ENCODE results near the gene RCE1. TPM values are rescaled to one million over a fixed set of nuclear protein-coding genes. Genes with fewer than 3 reads are reported as not detected.

The RCE1 gene
- total RNA-seq, 2 experiments from 2014 or later: 22.5 to 24.4 TPM

GRCh38 chr11:66853242-66854229 lies 10.3 kb downstream of the RCE1 start:
- intact Hi-C loops (cut with micrococcal nuclease): no loop called here
- peaks cover 12% of the 10 kb centered on the region for H3K4me1 Mint-ChIP-seq (ENCODE audit: low read depth)
- no peaks in the 10 kb centered on the region for H3K36me3 Mint-ChIP-seq
- H3K9me3 Mint-ChIP-seq: no peaks in the 10 kb centered on the region
- no peak overlapping the region for H3K27ac Mint-ChIP-seq
- no peak overlapping the region for H3K4me3 Mint-ChIP-seq
- POLR2A ChIA-PET: interaction anchor here (3.5 kb wide), 1 partner anchor 11 kb away, joined by 59 read pairs; the partner anchor contains the start of gene RCE1
- CTCF ChIA-PET: interaction anchor here (1.2 kb wide), 1 partner anchor 19 kb away, joined by 3 read pairs; no protein-coding TSS in a partner anchor
- no peak for DNase-seq
- H3K27me3 Mint-ChIP-seq: no peaks in the 10 kb centered on the region

- intact Hi-C loops (cut with micrococcal nuclease): no loop called here
- Mint-ChIP-seq H3K27ac (no peak overlapping the region), H3K27me3 (no peaks in the 10 kb centered on the region), H3K36me3 (no peaks in the 10 kb centered on the region), H3K4me3 (no peak overlapping the region), H3K4me1 (ENCODE audit: low read depth) (peaks cover 12% of the 10 kb centered on the region), H3K9me3 (no peaks in the 10 kb centered on the region)
- ChIA-PET POLR2A (interaction anchor here (3.5 kb wide), 1 partner anchor 11 kb away, joined by 59 read pairs; the partner anchor contains the start of gene RCE1), CTCF (no interaction called here)
- DNase-seq: no peak
These were observed 11.0 kb downstream of the RCE1 start for GRCh38 chr11:66854231-66854661.

- no peaks in the 10 kb centered on the region for H3K9me3 Mint-ChIP-seq
- no peak overlapping the region for H3K27ac Mint-ChIP-seq
- peak overlapping the region; percentile 77 for H3K4me3 Mint-ChIP-seq
- intact Hi-C loops (cut with micrococcal nuclease): no loop called here
- ChIA-PET POLR2A (interaction anchor here (3.5 kb wide), 1 partner anchor 12 kb away, joined by 59 read pairs; the partner anchor contains the start of gene RCE1), CTCF (no interaction called here)
- no peaks in the 10 kb centered on the region for H3K36me3 Mint-ChIP-seq
- no peak for DNase-seq
- peaks cover 12% of the 10 kb centered on the region for H3K4me1 Mint-ChIP-seq (ENCODE audit: low read depth)
- no peaks in the 10 kb centered on the region for H3K27me3 Mint-ChIP-seq
These were observed 11.5 kb downstream of the RCE1 start for GRCh38 chr11:66854729-66855211.

- Mint-ChIP-seq H3K27ac (peak overlapping the region; percentile 75), H3K36me3 (no peaks in the 10 kb centered on the region), H3K9me3 (no peaks in the 10 kb centered on the region), H3K27me3 (no peaks in the 10 kb centered on the region), H3K4me3 (peak overlapping the region; percentile 88), H3K4me1 (ENCODE audit: low read depth) (peaks cover 12% of the 10 kb centered on the region)
- CTCF ChIA-PET: interaction anchor here (0.7 to 1.6 kb wide), 6 partner anchors 12 to 178 kb away, joined by 3 to 7 read pairs (median 4); partner anchors contain the start of gene RBM4B
- DNase-seq: peak; percentile 93
- intact Hi-C loops (cut with micrococcal nuclease): loop anchor here (1.0 kb wide), 1 partner anchor 13 kb away; the partner anchor contains the start of gene RCE1
- POLR2A ChIA-PET: interaction anchor here (0.6 to 3.5 kb wide), 6 partner anchors 10 to 457 kb away, joined by 3 to 59 read pairs (median 3); partner anchors contain the start of genes RCE1 and ZDHHC24
These were observed 12.6 kb downstream of the RCE1 start for GRCh38 chr11:66855574-66856495.

- Mint-ChIP-seq H3K36me3 (no peaks in the 10 kb centered on the region), H3K4me3 (peak within 1 kb of the TSS; percentile 88), H3K4me1 (ENCODE audit: low read depth) (peaks cover 9% of the 10 kb centered on the region), H3K27ac (peak within 1 kb of the TSS; percentile 82), H3K27me3 (no peaks in the 10 kb centered on the region), H3K9me3 (no peaks in the 10 kb centered on the region)
- intact Hi-C loops (cut with micrococcal nuclease): loop anchor here (1.0 kb wide), 1 partner anchor 13 kb away; the partner anchor contains the start of gene RCE1
- no peak for DNase-seq
- CTCF ChIA-PET: interaction anchor here (0.7 to 1.6 kb wide), 6 partner anchors 10 to 179 kb away, joined by 3 to 7 read pairs (median 4); partner anchors contain the start of gene RBM4B
- POLR2A ChIA-PET: interaction anchor here (0.6 to 3.5 kb wide), 6 partner anchors 11 to 456 kb away, joined by 3 to 59 read pairs (median 3); partner anchors contain the start of genes RCE1 and ZDHHC24
These were observed 13.4 kb downstream of the RCE1 start, which contains the start of gene LRFN4 for GRCh38 chr11:66856496-66857233. LRFN4 (plus strand) TSS chr11:66857064; CDS start chr11:66857745, 681 bp downstream.

- no peak for DNase-seq
- intact Hi-C loops (cut with micrococcal nuclease): no loop called here
- Mint-ChIP-seq H3K36me3 (no peaks in the 10 kb centered on the region), H3K4me1 (ENCODE audit: low read depth) (peaks cover 4% of the 10 kb centered on the region), H3K9me3 (no peaks in the 10 kb centered on the region), H3K27ac (peak overlapping the region; percentile 69), H3K27me3 (no peaks in the 10 kb centered on the region), H3K4me3 (peak overlapping the region; percentile 74)
- ChIA-PET CTCF (interaction anchor here (1.2 kb wide), 1 partner anchor 10 kb away, joined by 3 read pairs; no protein-coding TSS in a partner anchor), POLR2A (interaction anchor here (1.0 kb wide), 1 partner anchor 14 kb away, joined by 3 read pairs; the partner anchor contains the start of gene RCE1)
These were observed 14.1 kb downstream of the RCE1 start for GRCh38 chr11:66857234-66857926.

- intact Hi-C loops (cut with micrococcal nuclease): no loop called here
- DNase-seq: no peak
- Mint-ChIP-seq H3K27ac (no peak overlapping the region), H3K4me1 (ENCODE audit: low read depth) (peaks cover 4% of the 10 kb centered on the region), H3K4me3 (peak overlapping the region; percentile 74), H3K9me3 (no peaks in the 10 kb centered on the region), H3K27me3 (no peaks in the 10 kb centered on the region), H3K36me3 (no peaks in the 10 kb centered on the region)
- ChIA-PET POLR2A (interaction anchor here (1.0 kb wide), 1 partner anchor 14 kb away, joined by 3 read pairs; the partner anchor contains the start of gene RCE1), CTCF (interaction anchor here (1.2 kb wide), 1 partner anchor 9 kb away, joined by 3 read pairs; no protein-coding TSS in a partner anchor)
These were observed 14.6 kb downstream of the RCE1 start for GRCh38 chr11:66857927-66858185.

GRCh38 chr11:66858186-66858938 lies 15.1 kb downstream of the RCE1 start:
- ChIA-PET CTCF (interaction anchor here (0.6 to 1.2 kb wide), 2 partner anchors 9 to 232 kb away, joined by 3 read pairs; no protein-coding TSS in a partner anchor), POLR2A (interaction anchor here (1.0 kb wide), 1 partner anchor 15 kb away, joined by 3 read pairs; the partner anchor contains the start of gene RCE1)
- Mint-ChIP-seq H3K27me3 (no peaks in the 10 kb centered on the region), H3K4me1 (ENCODE audit: low read depth) (peaks cover 4% of the 10 kb centered on the region), H3K9me3 (no peaks in the 10 kb centered on the region), H3K4me3 (peak overlapping the region; percentile 74), H3K27ac (no peak overlapping the region), H3K36me3 (no peaks in the 10 kb centered on the region)
- no peak for DNase-seq
- intact Hi-C loops (cut with micrococcal nuclease): no loop called here

GRCh38 chr11:66858939-66859685 lies 15.9 kb downstream of the RCE1 start:
- Mint-ChIP-seq H3K9me3 (no peaks in the 10 kb centered on the region), H3K4me3 (no peak overlapping the region), H3K4me1 (ENCODE audit: low read depth) (peaks cover 4% of the 10 kb centered on the region), H3K36me3 (no peaks in the 10 kb centered on the region), H3K27ac (no peak overlapping the region), H3K27me3 (no peaks in the 10 kb centered on the region)
- ChIA-PET CTCF (interaction anchor here (0.6 kb wide), 1 partner anchor 232 kb away, joined by 3 read pairs; no protein-coding TSS in a partner anchor), POLR2A (no interaction called here)
- intact Hi-C loops (cut with micrococcal nuclease): no loop called here
- DNase-seq: no peak

Measured in activated CD4-positive, alpha-beta memory T cell treated with anti-CD3 and anti-CD28 coated beads for 36 hours (primary cell).